HG02798 (cell line): ENCODE measurements around the gene COTL1.
"Not testable (repeated sequence)": the region's sequence is repeated elsewhere in the genome, so short reads cannot be mapped to it uniquely, and the experiment has no call there.

Experiments used
- ATAC-seq: cut with Tn5 transposase; IDR thresholded peaks from one replicate; pipeline ENCODE4 v1.9.1; 2021; ENCODE audit warnings: mild to moderate bottlenecking; ENCODE audit not compliant: unreplicated experiment, poor library complexity

The COTL1 gene

GRCh38 chr16:84535851-84536250, 82.0 kb downstream of the COTL1 start:
- ATAC-seq = no peak

DNA sequence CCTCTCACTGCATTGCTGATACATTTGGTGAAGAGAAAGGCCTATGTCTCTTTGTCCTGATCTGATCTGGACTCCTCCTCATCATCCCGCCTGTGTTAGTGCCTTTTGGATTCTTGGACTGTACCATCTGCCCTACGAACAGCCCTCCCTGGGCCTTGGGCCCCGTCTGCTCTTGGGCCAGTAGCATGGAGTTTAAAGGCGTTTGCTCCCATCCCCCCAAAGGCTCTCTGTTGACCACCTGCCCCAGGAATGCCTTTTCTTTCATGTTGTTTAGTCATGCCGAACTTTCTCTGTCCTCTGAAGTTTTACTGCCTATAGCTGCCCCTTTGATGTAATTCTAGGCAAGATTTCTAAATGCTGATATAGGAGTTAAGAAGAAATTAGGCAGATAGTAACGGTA, 82.5 kb downstream of the COTL1 start:
- no peak for ATAC-seq

GRCh38 chr16:84534815-84535214, 83.1 kb downstream of the COTL1 start:
- no peak for ATAC-seq

DNA sequence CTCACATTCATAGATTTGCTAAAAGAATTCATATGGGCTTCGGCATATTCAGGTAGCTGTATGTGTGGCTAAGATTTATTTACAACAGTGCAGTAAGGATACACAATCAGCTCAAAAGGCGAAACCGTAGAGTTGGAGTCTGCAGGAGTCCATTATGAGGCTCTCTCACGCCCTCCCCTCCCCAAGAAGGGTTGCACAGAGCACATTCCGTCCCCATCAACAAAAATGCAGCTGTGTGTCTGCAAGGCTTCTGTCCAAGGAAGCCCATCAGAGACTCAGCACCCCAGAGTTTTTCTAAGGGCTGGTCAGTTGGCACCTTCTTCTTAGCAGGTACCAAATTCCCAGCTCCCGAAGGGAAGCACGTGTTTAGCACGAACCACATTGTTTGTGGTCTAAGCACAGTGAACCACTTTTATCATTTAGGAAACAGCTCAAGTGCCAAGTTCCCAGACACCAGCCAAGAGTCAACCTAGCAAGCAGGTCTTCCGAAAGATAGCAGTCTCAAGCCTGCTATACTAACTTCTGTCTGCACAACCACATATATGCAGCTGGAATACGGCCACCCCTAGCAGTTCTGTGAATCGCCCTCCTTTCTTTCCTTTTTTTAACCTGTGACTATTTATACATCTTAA, 84.9 kb downstream of the COTL1 start:
- ATAC-seq = no peak

DNA sequence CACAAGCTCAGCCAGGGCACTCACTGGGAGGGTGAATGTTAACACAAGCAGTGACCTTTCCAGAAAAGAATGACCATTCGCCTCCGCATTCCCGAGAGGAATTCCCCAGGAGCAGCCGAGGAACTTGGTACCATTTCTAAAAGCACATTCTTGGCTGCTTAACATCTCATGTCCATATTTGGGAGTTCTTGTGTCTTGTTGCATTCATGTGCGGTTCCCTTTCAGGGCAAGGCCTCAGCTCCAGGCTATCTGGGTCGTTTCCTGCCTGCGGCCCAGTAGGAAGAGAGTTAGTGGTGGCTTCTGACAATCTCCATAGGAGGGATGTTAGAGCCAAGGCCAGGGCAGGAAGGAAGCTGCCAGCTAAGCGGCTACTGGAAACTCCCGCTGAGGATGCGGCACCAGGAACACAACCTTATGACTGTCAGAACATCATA, 85.6 kb downstream of the COTL1 start:
- ATAC-seq = no peak

DNA sequence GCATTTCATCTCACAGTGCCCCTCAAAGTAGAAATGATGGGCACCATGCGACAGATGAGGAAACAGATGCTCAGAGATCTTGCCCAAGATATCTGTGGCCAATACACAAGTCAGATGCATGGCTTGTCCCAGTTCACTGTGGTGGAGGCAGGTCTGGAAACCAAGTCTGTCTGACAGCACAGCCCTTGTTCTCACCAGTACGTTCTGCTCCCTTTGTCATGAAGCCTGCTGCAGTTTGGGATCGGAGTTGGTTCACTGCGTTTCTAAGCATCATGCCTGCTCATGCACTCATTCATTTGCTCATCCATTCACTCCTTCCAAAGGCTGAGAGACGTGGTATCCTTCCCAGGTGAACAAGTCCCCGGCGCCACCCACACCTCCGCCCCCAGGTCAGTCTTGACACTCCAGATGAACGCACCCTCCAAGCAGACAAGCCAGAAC, 86.2 kb downstream of the COTL1 start:
- ATAC-seq = no peak

- ATAC-seq = no peak
Measured at GRCh38 chr16:84530590-84530989, 87.3 kb downstream of the COTL1 start.

GRCh38 chr16:84529607-84530006, 88.3 kb downstream of the COTL1 start:
- no peak for ATAC-seq

DNA sequence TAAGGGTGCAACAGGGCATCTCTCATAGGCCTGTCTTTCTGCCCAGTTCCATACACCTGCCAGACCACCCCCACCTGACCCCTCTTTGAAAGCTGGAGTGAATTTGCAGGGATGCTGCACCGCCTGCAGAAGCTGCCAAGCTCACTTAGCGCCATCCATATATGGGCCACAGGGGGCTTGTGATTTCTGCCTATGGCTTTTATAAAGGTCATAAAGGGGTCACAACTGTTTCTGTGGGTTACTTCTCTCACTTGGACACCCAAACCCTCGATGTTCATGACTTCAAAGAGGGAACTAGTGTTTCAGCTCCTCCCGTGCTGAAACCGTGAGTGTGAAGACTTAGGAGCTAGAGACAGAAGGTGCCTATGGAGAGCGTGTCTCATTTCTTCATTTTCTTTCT, 89.6 kb downstream of the COTL1 start:
- ATAC-seq = no peak

DNA sequence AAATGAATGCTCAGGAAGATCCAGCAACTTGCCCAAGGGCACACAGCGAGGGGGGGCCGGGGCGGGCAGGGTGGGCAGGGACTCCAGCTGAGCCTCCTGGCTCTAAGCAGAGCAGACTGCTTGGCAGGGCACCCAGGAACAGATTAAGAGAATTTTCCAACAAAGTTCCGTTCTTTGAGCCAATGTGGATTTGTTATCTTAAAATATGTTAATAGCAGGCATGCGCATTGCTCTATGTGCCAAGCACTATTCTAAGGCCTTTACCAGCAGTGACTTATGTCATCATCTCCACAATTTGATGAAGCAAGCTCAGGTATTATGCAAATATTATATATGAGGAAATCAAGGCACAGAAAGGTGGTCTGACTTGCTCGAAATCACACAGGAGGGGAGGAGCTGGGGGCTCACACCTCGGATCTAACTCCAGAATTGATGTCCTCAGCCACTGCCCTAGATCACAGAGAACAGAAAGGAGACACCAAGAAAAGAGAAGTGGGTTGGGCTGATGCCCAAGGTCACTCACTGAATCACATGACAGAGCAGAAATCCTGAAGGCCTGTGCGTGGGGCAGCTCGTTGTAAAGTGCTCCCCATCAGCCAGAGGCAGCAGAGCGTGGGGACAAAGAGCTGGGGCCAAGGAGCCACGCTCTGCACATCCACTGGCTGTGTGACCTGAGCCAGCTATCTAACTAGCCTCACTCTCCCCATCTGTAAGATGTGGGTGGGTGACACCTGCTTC, 90.2 kb downstream of the COTL1 start:
- ATAC-seq = no peak

GRCh38 chr16:84526794-84527531, 90.9 kb downstream of the COTL1 start:
- ATAC-seq = no peak

DNA sequence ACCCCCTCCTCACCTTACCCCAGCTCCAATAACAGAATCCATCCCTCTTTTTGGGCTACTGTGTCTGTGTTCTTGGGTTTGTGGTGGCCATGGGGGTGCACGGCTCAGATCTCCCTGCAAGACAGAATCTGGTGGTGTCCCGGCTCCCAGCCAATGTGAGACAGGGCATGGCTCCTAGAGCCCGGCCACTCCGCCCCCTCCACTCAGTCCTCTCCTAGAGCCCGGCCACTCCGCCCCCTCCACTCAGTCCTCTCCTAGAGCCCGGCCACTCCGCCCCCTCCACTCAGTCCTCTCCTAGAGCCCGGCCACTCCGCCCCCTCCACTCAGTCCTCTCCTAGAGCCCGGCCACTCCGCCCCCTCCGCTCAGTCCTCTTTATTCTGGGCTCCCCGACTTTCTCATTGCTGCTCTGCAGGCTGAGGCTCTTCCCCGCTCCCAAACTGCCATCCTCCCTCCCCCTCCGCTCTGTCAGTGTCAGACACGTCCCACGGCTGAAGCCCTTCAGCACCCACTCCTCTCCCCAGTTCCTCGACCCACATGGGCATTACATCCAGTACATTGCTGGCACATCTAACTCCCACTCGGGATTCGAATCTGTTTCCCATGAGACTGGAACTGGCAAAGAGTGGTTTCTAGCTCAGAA, 92.8 kb downstream of the COTL1 start:
- not testable (repeated sequence) for ATAC-seq

DNA sequence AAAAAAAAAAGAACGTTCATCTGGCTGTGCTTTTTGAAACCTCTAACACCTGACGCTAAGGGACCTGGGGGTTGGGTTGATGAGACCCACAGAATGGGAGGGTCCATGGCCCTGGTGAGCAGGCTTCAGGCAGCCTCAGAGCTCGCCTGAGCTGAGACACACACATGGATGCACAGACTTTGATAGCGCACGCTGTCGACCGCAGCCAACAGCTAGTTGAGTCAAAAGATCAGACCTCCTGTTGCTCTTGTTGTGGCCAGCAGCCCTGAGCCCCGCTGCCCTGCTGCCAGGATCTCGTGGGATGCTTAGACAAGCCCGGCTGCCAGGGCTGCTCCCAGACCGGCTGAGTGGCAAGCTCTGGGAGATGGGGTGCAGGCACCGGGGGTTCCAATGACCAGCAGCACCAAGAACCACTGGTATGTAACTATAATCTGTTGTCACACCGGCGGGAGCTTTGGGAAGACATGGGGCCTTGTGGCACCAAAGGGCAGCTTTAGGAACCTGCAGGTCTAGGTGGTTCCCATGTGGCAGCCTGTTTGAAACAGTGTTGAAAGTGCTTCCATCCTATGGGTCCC, 93.4 kb downstream of the COTL1 start:
- ATAC-seq = no peak

GRCh38 chr16:84521497-84521770, 96.4 kb downstream of the COTL1 start:
- ATAC-seq = no peak

DNA sequence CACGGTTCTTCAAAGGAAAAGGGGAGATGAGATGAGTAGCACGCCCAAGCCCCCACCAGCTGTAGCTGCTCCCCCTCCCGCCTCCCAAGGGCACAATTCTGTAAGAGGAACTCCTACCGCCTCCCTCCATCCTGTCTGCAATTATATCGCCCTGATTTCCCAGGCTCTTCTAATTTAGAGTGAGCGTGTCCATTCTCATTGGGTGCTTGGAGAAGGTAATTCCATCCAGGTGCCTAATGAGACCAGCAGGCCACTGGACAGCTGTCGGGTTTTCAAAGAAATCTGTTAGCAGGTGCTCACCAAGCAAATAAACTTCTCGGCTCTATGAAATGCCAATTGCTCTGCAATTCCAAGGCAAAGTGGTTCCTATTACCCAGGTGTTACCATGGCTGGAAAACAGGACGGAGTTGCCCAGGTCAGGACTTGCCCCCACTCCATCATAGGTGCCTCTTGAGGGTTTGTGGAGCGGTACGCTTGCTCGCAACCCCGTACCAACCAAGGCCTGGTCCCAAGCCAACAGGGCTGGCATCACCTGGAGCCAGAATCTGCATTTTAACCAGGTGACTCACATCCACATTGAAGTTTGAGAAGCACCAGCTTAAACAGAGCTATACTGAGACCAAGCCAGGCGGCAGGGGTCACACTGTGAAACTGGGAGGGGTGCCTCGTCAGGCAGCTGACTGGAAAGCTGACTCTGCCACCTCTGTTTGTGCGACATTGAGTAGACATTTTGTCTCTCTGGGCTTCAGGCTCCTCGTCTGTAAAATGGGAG, 97.0 kb downstream of the COTL1 start:
- ATAC-seq = no peak

DNA sequence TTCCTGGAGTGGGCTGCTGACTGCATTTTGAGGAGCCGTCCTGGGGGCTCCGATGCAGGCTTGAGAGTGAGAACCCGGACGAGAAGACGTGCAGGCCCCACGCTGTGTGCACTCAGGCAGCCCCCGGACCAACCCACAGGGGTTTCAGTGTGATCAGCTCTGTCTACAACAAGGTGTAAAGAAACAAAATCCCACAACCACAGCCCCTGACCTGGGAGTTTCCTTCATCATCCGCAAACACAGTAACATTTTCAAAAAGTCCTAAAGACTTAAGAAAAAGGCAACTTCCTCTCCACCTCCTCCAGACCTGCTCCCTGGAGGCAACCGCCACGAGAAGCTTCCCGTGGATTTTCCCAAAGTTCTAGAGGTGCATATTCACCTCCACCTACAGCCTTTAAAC, 98.0 kb downstream of the COTL1 start:
- no peak for ATAC-seq

DNA sequence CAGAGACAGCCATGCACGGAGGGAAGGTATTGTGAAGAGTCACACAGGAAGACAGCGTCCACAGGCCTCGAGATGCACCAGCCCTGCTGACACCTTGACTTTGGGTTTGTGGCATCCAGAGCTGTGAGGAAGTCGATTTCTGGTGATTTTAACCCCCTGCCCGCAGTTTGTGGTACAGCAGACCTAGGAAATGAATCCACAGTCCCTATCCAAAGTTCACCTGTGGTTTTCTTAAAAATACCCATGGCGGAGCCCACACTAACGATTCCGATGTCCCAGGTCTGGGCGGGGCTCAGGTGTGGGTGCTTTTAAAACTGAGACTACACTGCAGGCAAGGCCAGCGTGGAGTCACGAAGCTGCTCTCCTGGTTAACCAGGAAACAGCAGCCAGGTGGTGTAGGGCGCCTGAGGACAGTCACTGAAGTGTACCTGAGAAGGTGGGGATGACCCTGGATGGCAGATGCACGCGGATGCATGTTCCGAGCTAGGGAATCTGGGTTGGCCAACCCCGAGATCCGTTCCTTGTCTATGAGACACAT, 99.0 kb downstream of the COTL1 start:
- ATAC-seq = no peak

DNA sequence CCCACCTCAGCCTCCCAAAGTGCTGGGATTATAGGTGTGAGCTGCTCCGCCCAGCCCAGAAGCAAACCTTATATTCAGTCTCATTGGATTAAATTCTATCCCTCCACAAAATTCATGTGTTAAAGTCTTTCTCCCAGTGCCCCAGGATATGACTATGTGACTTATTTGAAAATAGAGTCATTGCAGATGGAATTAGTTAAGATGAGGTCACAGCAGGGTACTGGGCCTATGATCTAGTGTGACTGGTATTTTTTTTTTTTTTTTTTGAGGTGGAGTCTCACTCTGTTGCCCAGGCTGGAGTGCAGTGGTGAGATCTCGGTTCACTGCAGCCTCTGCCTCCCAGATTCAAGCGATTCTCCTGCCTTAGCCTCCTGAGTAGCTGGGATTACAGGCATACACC, 99.7 kb downstream of the COTL1 start:
- not testable (repeated sequence) for ATAC-seq

DNA sequence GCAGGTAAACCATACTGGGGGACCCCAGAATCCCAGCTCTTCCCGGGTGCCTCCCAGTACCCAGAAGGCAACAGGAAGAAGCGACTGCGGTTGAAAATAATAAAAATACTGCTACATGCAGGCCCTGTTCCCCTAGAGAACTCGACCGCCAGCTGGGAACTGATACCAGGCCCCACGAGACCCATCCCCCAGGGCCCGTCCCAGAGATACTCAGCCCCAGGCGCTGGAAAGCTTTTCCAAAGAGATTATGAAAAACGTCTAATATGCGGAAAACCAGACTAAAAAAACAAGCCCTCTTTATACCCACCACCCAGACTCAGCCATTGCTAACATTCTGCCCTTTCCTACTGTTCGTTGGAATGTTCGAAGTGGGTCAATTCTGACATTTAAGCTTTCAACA, 100.5 kb downstream of the COTL1 start:
- no peak for ATAC-seq
